GM21825 (cell line): ENCODE measurements around the gene OR6P1.

Experiments used
- ATAC-seq: cut with Tn5 transposase; IDR thresholded peaks from one replicate; pipeline ENCODE4 v1.9.1; 2021; ENCODE audit warnings: mild to moderate bottlenecking, moderate library complexity; ENCODE audit not compliant: unreplicated experiment

The OR6P1 gene

GRCh38 chr1:158570480-158570879 is at the start of gene OR6P1:
OR6P1 (minus strand) TSS chr1:158570580; CDS start chr1:158563604, 6,976 bp downstream.
- ATAC-seq: no peak

GRCh38 chr1:158613764-158614163 is 43.4 kb upstream of the OR6P1 start:
- no peak for ATAC-seq

GRCh38 chr1:158611916-158612315 is 41.5 kb upstream of the OR6P1 start:
- no peak for ATAC-seq

GRCh38 chr1:158607296-158607695 is 36.9 kb upstream of the OR6P1 start:
- ATAC-seq: no peak

GRCh38 chr1:158604968-158605367 is 34.6 kb upstream of the OR6P1 start, which contains the start of gene OR10Z1:
OR10Z1 (plus strand) TSS chr1:158605268; CDS start chr1:158606439, 1,171 bp downstream.
- no peak for ATAC-seq

- ATAC-seq: no peak
Observed at GRCh38 chr1:158600735-158601134, 30.4 kb upstream of the OR6P1 start.

- no peak for ATAC-seq
Observed at GRCh38 chr1:158586942-158587341, 16.6 kb upstream of the OR6P1 start.

GRCh38 chr1:158583962-158584361 is 13.6 kb upstream of the OR6P1 start:
- ATAC-seq: no peak

- no peak for ATAC-seq
Observed at GRCh38 chr1:158579733-158580132, 9.4 kb upstream of the OR6P1 start, which contains the start of gene OR10X1. OR10X1 (minus strand) TSS chr1:158579899; CDS start chr1:158579899, 0 bp downstream.

- no peak for ATAC-seq
Observed at GRCh38 chr1:158577561-158577960, 7.2 kb upstream of the OR6P1 start.

GRCh38 chr1:158572226-158572625 is 1.8 kb upstream of the OR6P1 start:
- ATAC-seq: no peak

GRCh38 chr1:158564608-158565007 is 5.8 kb downstream of the OR6P1 start:
- no peak for ATAC-seq

- ATAC-seq: no peak
Observed at GRCh38 chr1:158563853-158564252, 6.5 kb downstream of the OR6P1 start.

- ATAC-seq: no peak
Observed at GRCh38 chr1:158559696-158560095, 10.7 kb downstream of the OR6P1 start.

- no peak for ATAC-seq
Observed at GRCh38 chr1:158554352-158554751, 16.0 kb downstream of the OR6P1 start, which contains the start of gene OR6Y1. OR6Y1 (minus strand) TSS chr1:158554405; CDS start chr1:158548105, 6,300 bp downstream.

- ATAC-seq: no peak
Observed at GRCh38 chr1:158552296-158552695, 18.1 kb downstream of the OR6P1 start.

GRCh38 chr1:158547533-158547932 is 22.8 kb downstream of the OR6P1 start:
- no peak for ATAC-seq

- no peak for ATAC-seq
Observed at GRCh38 chr1:158537609-158538008, 32.8 kb downstream of the OR6P1 start.

GRCh38 chr1:158534496-158534895 is 35.9 kb downstream of the OR6P1 start:
- ATAC-seq: no peak

GRCh38 chr1:158527190-158527815 is 43.1 kb downstream of the OR6P1 start:
- no peak for ATAC-seq

- ATAC-seq: no peak
Observed at GRCh38 chr1:158521666-158522058, 48.7 kb downstream of the OR6P1 start.

- ATAC-seq: no peak
Observed at GRCh38 chr1:158520955-158521665, 49.3 kb downstream of the OR6P1 start.
